T-cell (primary cell): ENCODE results near the gene CDH11. TPM values are rescaled to one million over a fixed set of nuclear protein-coding genes. Genes with fewer than 3 reads are reported as not detected.

Experiments
- ATAC-seq, 4 experiments: fragments of 200-7000 bp in 3 of 4; fragments of 150-1000 bp in 1 of 4; cut with Tn5 transposase; replicated peaks in 1 of 4; 1 replicate in 3 of 4; 2 replicates in 1 of 4; pipeline ENCODE4 v1.10.0; 2021; ENCODE audit warnings: moderate library complexity in 3 of 4, mild to moderate bottlenecking in 2 of 4, moderate number of reproducible peaks in 1 of 4
- CTCF ChIA-PET, 2 donors: fragments of 300-600 bp; sonication (Branson Sonifier 250); formaldehyde crosslinking; loops; one replicate each; lab custom pipeline; 2022; ENCODE audit warnings: antibody characterized with exemption in 2 of 2; lab: Charles Lee
- POLR2A ChIA-PET, 2 donors: fragments of 300-600 bp; sonication (Branson Sonifier 250); formaldehyde crosslinking; loops; one replicate each; lab custom pipeline; 2022; ENCODE audit warnings: antibody characterized with exemption in 2 of 2; lab: Charles Lee
- DNase-seq, 35 experiments: peaks; one replicate each; pipeline versions ENCODE4 v3.0.0 to v3.0.0-alpha.2; 2013 to 2023
- H3K27ac ChIP-seq: one replicate; pipeline ENCODE4 v1.5.1; 2013; ENCODE audit warnings: low read length
- H3K27me3 ChIP-seq, 2 experiments: replicated peaks in 1 of 2; 1 replicate in 1 of 2; 2 replicates in 1 of 2; pipeline versions ENCODE4 v1.6.1 to v1.7.0; 2013; ENCODE audit warnings: low read length in 1 of 2, mixed read lengths in 1 of 2; ENCODE audit not compliant: control insufficient read depth in 2 of 2, insufficient read depth in 2 of 2; ENCODE audit errors: extremely low read depth in 1 of 2
- H3K36me3 ChIP-seq, 2 donors: 1 replicate in 1 of 2; 2 replicates in 1 of 2; pipeline versions ENCODE4 v1.6.1 to v1.7.0; 2013; ENCODE audit warnings: low read length in 1 of 2; ENCODE audit not compliant: control insufficient read depth in 2 of 2, insufficient read depth in 1 of 2; ENCODE audit errors: extremely low read depth in 1 of 2
- H3K4me1 ChIP-seq, 2 experiments: 1 replicate in 1 of 2; 2 replicates in 1 of 2; pipeline versions ENCODE4 v1.6.1 to v1.7.0; 2013; ENCODE audit warnings: low read length in 2 of 2, mixed read lengths in 1 of 2; ENCODE audit not compliant: insufficient read depth in 2 of 2, control insufficient read depth in 1 of 2; ENCODE audit errors: extremely low read depth in 1 of 2
- H3K4me3 ChIP-seq, 2 donors: 1 replicate in 1 of 2; 2 replicates in 1 of 2; pipeline versions ENCODE4 v1.5.1 to v1.7.0; 2013; ENCODE audit warnings: mild to moderate bottlenecking in 2 of 2, low read length in 1 of 2, moderate library complexity in 1 of 2; ENCODE audit not compliant: control insufficient read depth in 1 of 2; ENCODE audit errors: extremely low read depth in 1 of 2
- H3K9me3 ChIP-seq: 2 replicates; pipeline ENCODE4 v1.7.0; 2013
- H3K27ac Mint-ChIP-seq, 2 donors: one replicate each; pipeline ENCODE4 v1.8.0; 2020 to 2021; ENCODE audit warnings: mild to moderate bottlenecking in 2 of 2, mixed read lengths in 2 of 2
- H3K27me3 Mint-ChIP-seq, 2 donors: one replicate each; pipeline ENCODE4 v1.8.0; 2021 to 2022; ENCODE audit warnings: mixed read lengths in 2 of 2
- H3K36me3 Mint-ChIP-seq: one replicate; pipeline ENCODE4 v1.8.0; 2021; ENCODE audit warnings: mixed read lengths
- H3K4me1 Mint-ChIP-seq, 3 donors: one replicate each; pipeline ENCODE4 v1.8.0; 2020 to 2022; ENCODE audit warnings: mixed read lengths in 3 of 3, mild to moderate bottlenecking in 1 of 3
- H3K4me3 Mint-ChIP-seq, 3 donors: one replicate each; pipeline ENCODE4 v1.8.0; 2020 to 2022; ENCODE audit warnings: mild to moderate bottlenecking in 3 of 3, mixed read lengths in 3 of 3, moderate library complexity in 3 of 3
- H3K9me3 Mint-ChIP-seq, 3 donors: one replicate each; pipeline ENCODE4 v1.8.0; 2020 to 2022; ENCODE audit warnings: mixed read lengths in 3 of 3
- WGBS: methylation state at CpG from one replicate; pipeline ENCODE4 v1.1.5; 2013; ENCODE audit warnings: missing lambda C conversion rate; ENCODE audit not compliant: insufficient coverage; 5-methylcytosine and 5-hydroxymethylcytosine counted together
- total RNA-seq, 35 experiments: library from RNA in 6 of 35; stranded (reverse) in 6 of 35; fragments of 120-200 nt in 1 of 35; gene quantifications; one replicate each; pipeline versions ENCODE4 v1.2.1 to v1.2.4 and lab custom pipeline; 2013 to 2026

The CDH11 gene
- total RNA-seq, 5 donors from 2014 or later (not counting 1 experiment from before 2014, with no cell fraction given): 0.10 to 1.1 (median 0.53) TPM; not detected in 2

GRCh38 chr16:65016754-65017153 is 105.1 kb downstream of the CDH11 start:
- H3K27ac ChIP-seq: no peak overlapping the region
- no peaks in the 10 kb centered on the region for H3K36me3 Mint-ChIP-seq
- H3K9me3 Mint-ChIP-seq: peaks cover 12 to 21% (median 16%) of the 10 kb centered on the region in 3 donors
- ChIA-PET CTCF (no interaction called here), POLR2A (no interaction called here)
- DNase-seq (no peak), ATAC-seq (no peak)
- no peaks in the 10 kb centered on the region for H3K9me3 ChIP-seq
- no peaks in the 10 kb centered on the region for H3K4me1 Mint-ChIP-seq
- H3K27me3 Mint-ChIP-seq: no peaks in the 10 kb centered on the region
- no peak overlapping the region for H3K4me3 Mint-ChIP-seq
- no peaks in the 10 kb centered on the region for H3K27me3 ChIP-seq
- H3K4me3 ChIP-seq: no peak overlapping the region
- no peaks in the 10 kb centered on the region for H3K36me3 ChIP-seq
- no peaks in the 10 kb centered on the region for H3K4me1 ChIP-seq
- H3K27ac Mint-ChIP-seq: no peak overlapping the region

- Mint-ChIP-seq H3K27me3 (no peaks in the 10 kb centered on the region), H3K36me3 (no peaks in the 10 kb centered on the region), H3K4me3 (no peak overlapping the region), H3K4me1 (no peaks in the 10 kb centered on the region), H3K9me3 (peaks cover 12 to 20% (median 13%) of the 10 kb centered on the region in 3 donors), H3K27ac (no peak overlapping the region)
- Histone ChIP-seq H3K36me3 (no peaks in the 10 kb centered on the region), H3K27me3 (no peaks in the 10 kb centered on the region), H3K4me3 (no peak overlapping the region), H3K27ac (no peak overlapping the region), H3K9me3 (no peaks in the 10 kb centered on the region), H3K4me1 (no peaks in the 10 kb centered on the region)
- ATAC-seq: no peak
- CTCF ChIA-PET: no interaction called here
- no peak for DNase-seq
- POLR2A ChIA-PET: no interaction called here
Observed at GRCh38 chr16:65015599-65015998, 106.3 kb downstream of the CDH11 start.

GRCh38 chr16:65012357-65012756 is 109.5 kb downstream of the CDH11 start:
- H3K9me3 ChIP-seq: no peaks in the 10 kb centered on the region
- H3K4me3 Mint-ChIP-seq: no peak overlapping the region
- H3K4me1 ChIP-seq: no peaks in the 10 kb centered on the region
- no peak overlapping the region for H3K27ac Mint-ChIP-seq
- WGBS: no CpG with 5 or more reads among the region's 1 CpG
- H3K27ac ChIP-seq: no peak overlapping the region
- peaks cover 8 to 18% (median 9%) of the 10 kb centered on the region in 3 donors for H3K9me3 Mint-ChIP-seq
- no peak overlapping the region for H3K4me3 ChIP-seq
- no peaks in the 10 kb centered on the region for H3K4me1 Mint-ChIP-seq
- ATAC-seq (no peak), DNase-seq (no peak)
- POLR2A ChIA-PET: no interaction called here
- no peaks in the 10 kb centered on the region for H3K36me3 Mint-ChIP-seq
- CTCF ChIA-PET: no interaction called here
- H3K27me3 ChIP-seq: no peaks in the 10 kb centered on the region
- H3K27me3 Mint-ChIP-seq: no peaks in the 10 kb centered on the region
- no peaks in the 10 kb centered on the region for H3K36me3 ChIP-seq

- no peaks in the 10 kb centered on the region for H3K27me3 Mint-ChIP-seq
- ChIA-PET CTCF (no interaction called here), POLR2A (no interaction called here)
- Histone ChIP-seq H3K4me1 (no peaks in the 10 kb centered on the region), H3K9me3 (no peaks in the 10 kb centered on the region), H3K4me3 (no peak overlapping the region), H3K27me3 (no peaks in the 10 kb centered on the region), H3K36me3 (no peaks in the 10 kb centered on the region), H3K27ac (no peak overlapping the region)
- no CpG with 5 or more reads among the region's 2 CpGs for WGBS
- no peak overlapping the region for H3K27ac Mint-ChIP-seq
- no peaks in the 10 kb centered on the region for H3K4me1 Mint-ChIP-seq
- DNase-seq: no peak
- H3K36me3 Mint-ChIP-seq: no peaks in the 10 kb centered on the region
- no peak for ATAC-seq
- no peak overlapping the region for H3K4me3 Mint-ChIP-seq
- H3K9me3 Mint-ChIP-seq: peaks cover 8 to 22% (median 14%) of the 10 kb centered on the region in 3 donors
Observed at GRCh38 chr16:65010125-65010524, 111.7 kb downstream of the CDH11 start.

- H3K27ac ChIP-seq: no peak overlapping the region
- no peaks in the 10 kb centered on the region for H3K9me3 ChIP-seq
- H3K4me3 ChIP-seq: no peak overlapping the region
- no peak for DNase-seq
- Mint-ChIP-seq H3K27me3 (no peaks in the 10 kb centered on the region), H3K9me3 (peaks cover 7 to 22% (median 15%) of the 10 kb centered on the region in 3 donors), H3K36me3 (no peaks in the 10 kb centered on the region), H3K4me3 (no peak overlapping the region), H3K27ac (no peak overlapping the region), H3K4me1 (no peaks in the 10 kb centered on the region)
- CTCF ChIA-PET: no interaction called here
- POLR2A ChIA-PET: no interaction called here
- WGBS: no CpG with 5 or more reads among the region's 1 CpG
- H3K4me1 ChIP-seq: no peaks in the 10 kb centered on the region
- H3K27me3 ChIP-seq: no peaks in the 10 kb centered on the region
- ATAC-seq: no peak
- H3K36me3 ChIP-seq: no peaks in the 10 kb centered on the region
Observed at GRCh38 chr16:65005696-65006095, 116.2 kb downstream of the CDH11 start.

- ATAC-seq (no peak), DNase-seq (no peak)
- Histone ChIP-seq H3K4me3 (no peak overlapping the region), H3K36me3 (no peaks in the 10 kb centered on the region), H3K27ac (no peak overlapping the region), H3K27me3 (no peaks in the 10 kb centered on the region), H3K4me1 (no peaks in the 10 kb centered on the region), H3K9me3 (no peaks in the 10 kb centered on the region)
- H3K27me3 Mint-ChIP-seq: no peaks in the 10 kb centered on the region
- H3K4me1 Mint-ChIP-seq: no peaks in the 10 kb centered on the region
- POLR2A ChIA-PET: no interaction called here
- no peaks in the 10 kb centered on the region for H3K36me3 Mint-ChIP-seq
- peaks cover 10 to 22% (median 15%) of the 10 kb centered on the region in 3 donors for H3K9me3 Mint-ChIP-seq
- CTCF ChIA-PET: no interaction called here
- no peak overlapping the region for H3K27ac Mint-ChIP-seq
- WGBS: 91% methylated on average over 15 of the region's 16 CpGs
- H3K4me3 Mint-ChIP-seq: no peak overlapping the region
Observed at GRCh38 chr16:65004570-65004969, 117.3 kb downstream of the CDH11 start.

GRCh38 chr16:65003621-65004020 is 118.2 kb downstream of the CDH11 start:
- Mint-ChIP-seq H3K4me1 (no peaks in the 10 kb centered on the region), H3K9me3 (peaks cover 10 to 26% (median 15%) of the 10 kb centered on the region in 3 donors), H3K27ac (no peak overlapping the region), H3K4me3 (no peak overlapping the region), H3K27me3 (no peaks in the 10 kb centered on the region), H3K36me3 (no peaks in the 10 kb centered on the region)
- ATAC-seq (no peak), DNase-seq (no peak)
- ChIA-PET CTCF (no interaction called here), POLR2A (no interaction called here)
- Histone ChIP-seq H3K27me3 (no peaks in the 10 kb centered on the region), H3K36me3 (no peaks in the 10 kb centered on the region), H3K4me1 (no peaks in the 10 kb centered on the region), H3K4me3 (no peak overlapping the region), H3K9me3 (no peaks in the 10 kb centered on the region), H3K27ac (no peak overlapping the region)
